Dendritic cell treated with granulocyte-macrophage colony-stimulating factor and Interleukin-4, amounts not matched to agents 40 ng/mL and 50 ng/mL, for 4 days (primary cell): ENCODE measurements around the gene GALNT4.

ENCODE experiments used
- H3K27ac Mint-ChIP-seq: one replicate; pipeline ENCODE4 v1.8.0; 2022; ENCODE audit warnings: mild to moderate bottlenecking, mixed read lengths
- H3K27me3 Mint-ChIP-seq: one replicate; pipeline ENCODE4 v1.8.0; 2022; ENCODE audit warnings: mild to moderate bottlenecking, mixed read lengths
- H3K36me3 Mint-ChIP-seq: one replicate; pipeline ENCODE4 v1.8.0; 2022; ENCODE audit warnings: low read depth, mixed read lengths
- H3K4me1 Mint-ChIP-seq: one replicate; pipeline ENCODE4 v1.8.0; 2022; ENCODE audit warnings: low read depth, mixed read lengths
- H3K4me3 Mint-ChIP-seq: one replicate; pipeline ENCODE4 v1.8.0; 2022; ENCODE audit warnings: mild to moderate bottlenecking, moderate library complexity, mixed read lengths
- H3K9me3 Mint-ChIP-seq: one replicate; pipeline ENCODE4 v1.8.0; 2022; ENCODE audit warnings: mixed read lengths
- intact Hi-C: fragments of 100-400 bp; cut with micrococcal nuclease; formaldehyde crosslinking; loops from one replicate; pipeline ENCODE4 v1.15.0; 2022

Gene GALNT4

DNA sequence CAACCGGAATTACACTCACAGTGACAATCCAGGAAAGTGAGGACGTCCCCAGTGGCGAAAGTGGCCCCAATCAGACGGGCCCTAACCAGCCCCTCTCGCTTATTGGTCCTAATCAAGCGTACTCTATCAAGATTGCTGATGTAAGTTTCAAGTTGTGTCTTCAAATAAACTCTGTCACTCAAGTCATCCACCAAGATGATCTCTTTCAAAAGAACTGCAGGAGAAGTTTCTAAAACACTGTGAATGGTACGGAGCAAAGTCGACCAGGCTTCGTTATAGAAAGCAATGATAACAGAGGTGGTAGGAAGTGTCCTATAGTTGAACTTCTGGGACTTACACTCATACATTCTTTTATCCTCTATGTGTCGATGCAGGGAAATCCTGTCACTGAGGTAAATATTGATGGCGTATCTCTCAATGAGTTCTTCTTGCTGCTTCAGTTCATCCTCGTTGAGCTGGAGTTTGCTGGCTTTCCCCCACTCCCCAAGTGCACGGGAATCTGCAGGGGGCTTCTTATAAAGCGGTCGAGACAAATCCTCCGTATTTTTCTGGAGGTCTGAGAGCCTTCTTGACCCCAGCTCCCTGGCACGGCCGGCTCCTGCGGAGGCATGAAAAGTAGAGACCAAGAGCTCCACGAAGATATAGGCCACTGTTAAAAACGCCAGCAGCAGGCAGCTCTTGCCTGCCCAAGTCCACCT lies 604 bp downstream of the GALNT4 start:
- Mint-ChIP-seq H3K27ac (peak overlapping the region; percentile 97), H3K4me1 (peaks cover 37% of the 10 kb centered on the region), H3K9me3 (peaks cover 9% of the 10 kb centered on the region), H3K27me3 (no peaks in the 10 kb centered on the region), H3K36me3 (peaks cover 32% of the 10 kb centered on the region), H3K4me3 (peak overlapping the region; percentile 97)
- intact Hi-C loops = loop anchor here (10.0 kb wide), 2 partner anchors 359 to 889 kb away; no protein-coding TSS in a partner anchor

GRCh38 chr12:89523393-89523792 lies 1.2 kb downstream of the GALNT4 start:
- H3K4me3 Mint-ChIP-seq = no peak overlapping the region
- intact Hi-C loops = loop anchor here (10.0 kb wide), 2 partner anchors 359 to 889 kb away; no protein-coding TSS in a partner anchor
- peaks cover 32% of the 10 kb centered on the region for H3K36me3 Mint-ChIP-seq
- H3K27ac Mint-ChIP-seq = no peak overlapping the region
- H3K9me3 Mint-ChIP-seq = peaks cover 3% of the 10 kb centered on the region
- H3K27me3 Mint-ChIP-seq = no peaks in the 10 kb centered on the region
- peaks cover 33% of the 10 kb centered on the region for H3K4me1 Mint-ChIP-seq

GRCh38 chr12:89521364-89522223 lies 3.0 kb downstream of the GALNT4 start:
- Mint-ChIP-seq H3K27ac (no peak overlapping the region), H3K4me1 (peaks cover 24% of the 10 kb centered on the region), H3K36me3 (peaks cover 32% of the 10 kb centered on the region), H3K4me3 (no peak overlapping the region), H3K9me3 (no peaks in the 10 kb centered on the region), H3K27me3 (no peaks in the 10 kb centered on the region)
- intact Hi-C loops = loop anchor here (10.0 kb wide), 2 partner anchors 357 to 887 kb away; no protein-coding TSS in a partner anchor

DNA sequence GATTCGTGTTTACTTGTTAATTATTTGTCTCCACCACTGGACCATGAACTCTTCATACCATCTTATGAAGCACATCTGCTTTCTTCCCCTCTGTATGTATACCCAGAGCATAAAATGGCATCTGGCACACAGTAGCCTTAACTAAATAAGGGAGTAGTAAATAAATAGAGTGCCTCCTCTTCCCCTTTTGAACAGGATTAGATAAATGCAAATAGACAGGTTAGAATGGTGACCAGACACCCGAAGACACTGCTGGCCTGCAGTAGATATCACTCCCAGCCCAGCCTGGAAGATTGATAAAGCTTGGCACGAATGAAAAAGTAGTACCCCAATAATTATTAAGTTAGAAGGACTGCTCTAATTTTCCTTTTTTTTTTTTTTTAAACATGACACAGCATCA lies 6.9 kb downstream of the GALNT4 start:
- peaks cover 11% of the 10 kb centered on the region for H3K4me1 Mint-ChIP-seq
- no peaks in the 10 kb centered on the region for H3K9me3 Mint-ChIP-seq
- no peaks in the 10 kb centered on the region for H3K27me3 Mint-ChIP-seq
- intact Hi-C loops = no loop called here
- peaks cover 2% of the 10 kb centered on the region for H3K36me3 Mint-ChIP-seq
- H3K4me3 Mint-ChIP-seq = no peak overlapping the region
- H3K27ac Mint-ChIP-seq = no peak overlapping the region

- Mint-ChIP-seq H3K27ac (no peak overlapping the region), H3K9me3 (no peaks in the 10 kb centered on the region), H3K27me3 (no peaks in the 10 kb centered on the region), H3K4me3 (no peak overlapping the region), H3K36me3 (no peaks in the 10 kb centered on the region), H3K4me1 (peaks cover 6% of the 10 kb centered on the region)
- intact Hi-C loops = no loop called here
Observed at GRCh38 chr12:89516633-89517032, 8.0 kb downstream of the GALNT4 start.

DNA sequence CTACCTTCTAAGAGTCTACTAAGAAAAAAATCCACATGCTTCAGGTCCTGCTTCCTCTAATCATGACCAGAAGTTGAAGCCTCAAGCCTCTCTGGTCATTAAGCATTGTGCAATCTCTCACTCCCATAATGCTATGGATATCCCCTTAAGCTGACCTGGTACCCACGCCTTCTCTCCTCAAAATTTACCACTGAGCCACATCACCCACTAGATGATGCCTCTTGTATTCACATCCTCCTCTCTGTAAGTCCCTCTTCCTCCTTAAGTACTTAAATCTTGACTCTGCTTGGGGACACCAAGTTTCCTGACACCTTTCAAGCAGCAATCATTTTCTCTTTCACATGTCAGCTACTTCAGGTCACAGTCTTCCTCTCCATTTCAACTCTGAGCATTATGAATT lies 9.8 kb downstream of the GALNT4 start:
- Mint-ChIP-seq H3K36me3 (no peaks in the 10 kb centered on the region), H3K4me1 (no peaks in the 10 kb centered on the region), H3K27me3 (no peaks in the 10 kb centered on the region), H3K27ac (no peak overlapping the region), H3K9me3 (no peaks in the 10 kb centered on the region), H3K4me3 (no peak overlapping the region)
- intact Hi-C loops = no loop called here

GRCh38 chr12:89513544-89513943 lies 11.1 kb downstream of the GALNT4 start:
- Mint-ChIP-seq H3K9me3 (no peaks in the 10 kb centered on the region), H3K4me3 (no peak overlapping the region), H3K36me3 (no peaks in the 10 kb centered on the region), H3K27me3 (no peaks in the 10 kb centered on the region), H3K4me1 (no peaks in the 10 kb centered on the region), H3K27ac (no peak overlapping the region)
- intact Hi-C loops = no loop called here

- H3K9me3 Mint-ChIP-seq = no peaks in the 10 kb centered on the region
- no peak overlapping the region for H3K4me3 Mint-ChIP-seq
- intact Hi-C loops = no loop called here
- no peak overlapping the region for H3K27ac Mint-ChIP-seq
- no peaks in the 10 kb centered on the region for H3K36me3 Mint-ChIP-seq
- no peaks in the 10 kb centered on the region for H3K4me1 Mint-ChIP-seq
- no peaks in the 10 kb centered on the region for H3K27me3 Mint-ChIP-seq
Observed at GRCh38 chr12:89507015-89507824, 17.4 kb downstream of the GALNT4 start.

GRCh38 chr12:89506050-89506449 lies 18.5 kb downstream of the GALNT4 start:
- no peaks in the 10 kb centered on the region for H3K9me3 Mint-ChIP-seq
- no peaks in the 10 kb centered on the region for H3K4me1 Mint-ChIP-seq
- intact Hi-C loops = no loop called here
- no peak overlapping the region for H3K4me3 Mint-ChIP-seq
- no peaks in the 10 kb centered on the region for H3K36me3 Mint-ChIP-seq
- no peak overlapping the region for H3K27ac Mint-ChIP-seq
- no peaks in the 10 kb centered on the region for H3K27me3 Mint-ChIP-seq

- Mint-ChIP-seq H3K9me3 (no peaks in the 10 kb centered on the region), H3K27ac (no peak overlapping the region), H3K36me3 (peaks cover 4% of the 10 kb centered on the region), H3K4me3 (no peak overlapping the region), H3K27me3 (no peaks in the 10 kb centered on the region), H3K4me1 (no peaks in the 10 kb centered on the region)
- intact Hi-C loops = no loop called here
Observed at GRCh38 chr12:89504560-89505346, 19.8 kb downstream of the GALNT4 start.

- intact Hi-C loops = no loop called here
- Mint-ChIP-seq H3K4me1 (no peaks in the 10 kb centered on the region), H3K36me3 (peaks cover 14% of the 10 kb centered on the region), H3K9me3 (no peaks in the 10 kb centered on the region), H3K27me3 (no peaks in the 10 kb centered on the region), H3K4me3 (no peak overlapping the region), H3K27ac (no peak overlapping the region)
Observed at GRCh38 chr12:89501793-89502192, 22.8 kb downstream of the GALNT4 start.

DNA sequence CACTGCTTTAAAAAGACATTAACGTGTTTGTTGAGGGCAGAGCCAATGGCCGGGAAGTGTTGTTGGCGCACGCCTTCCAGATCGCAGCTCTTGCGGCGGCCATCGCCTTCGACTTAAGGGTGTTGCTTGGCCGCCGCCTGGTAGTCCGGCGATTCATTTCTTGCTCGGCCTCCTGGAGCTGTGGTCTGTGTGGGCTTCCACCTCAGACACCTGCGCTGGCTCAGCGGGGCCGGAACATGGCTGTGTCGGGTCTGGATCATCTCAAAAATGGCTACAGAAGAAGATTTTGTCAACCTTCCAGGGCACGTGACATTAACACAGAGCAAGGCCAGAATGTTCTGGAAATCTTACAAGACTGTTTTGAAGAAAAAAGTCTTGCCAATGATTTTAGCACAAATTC lies 24.7 kb downstream of the GALNT4 start:
- intact Hi-C loops = no loop called here
- Mint-ChIP-seq H3K9me3 (no peaks in the 10 kb centered on the region), H3K27ac (no peak overlapping the region), H3K4me1 (peaks cover 6% of the 10 kb centered on the region), H3K36me3 (peaks cover 20% of the 10 kb centered on the region), H3K27me3 (no peaks in the 10 kb centered on the region), H3K4me3 (no peak overlapping the region)

- peaks cover 21% of the 10 kb centered on the region for H3K4me1 Mint-ChIP-seq
- H3K36me3 Mint-ChIP-seq = peaks cover 20% of the 10 kb centered on the region
- intact Hi-C loops = no loop called here
Observed at GRCh38 chr12:89497467-89497866, 27.1 kb downstream of the GALNT4 start.

More at GRCh38 chr12:89497467-89497866, 27.1 kb downstream of the GALNT4 start:
- no peak overlapping the region for H3K27ac Mint-ChIP-seq
- no peaks in the 10 kb centered on the region for H3K9me3 Mint-ChIP-seq
- H3K4me3 Mint-ChIP-seq = no peak overlapping the region
- H3K27me3 Mint-ChIP-seq = no peaks in the 10 kb centered on the region
